IMR-90 (cell line): Measurements from ENCODE around the gene ULK2. TPM values are rescaled to one million over a fixed set of nuclear protein-coding genes. Genes with fewer than 3 reads are reported as not detected.

Source experiments
- microRNA-seq, 2 experiments: library from miRNA; stranded (forward) in 1 of 2; unstranded in 1 of 2; fragments of 10-50 nt in 1 of 2; fragments of <30 nt in 1 of 2; gene quantifications in 1 of 2; microRNA quantifications in 1 of 2; one replicate each; pipeline versions ENCODE3 to v1.1.0; 2013 to 2020; ENCODE audit not compliant: insufficient read depth in 1 of 2, insufficient read length in 1 of 2, unreplicated experiment in 1 of 2
- polyA plus RNA-seq, 3 experiments: library from polyadenylated mRNA; depleted of rRNA; stranded (reverse); fragments of >200 nt; gene quantifications; 2 replicates each; pipeline ENCODE4 v1.2.3, GENCODE V29; 2012; ENCODE audit warnings: low replicate concordance in 1 of 3
- small RNA-seq, 5 experiments: library from RNA; depleted of rRNA; stranded (forward); fragments of <200 nt; gene quantifications; one replicate each; pipeline ENCODE3, GENCODE V24; 2012
- total RNA-seq: library from RNA; depleted of rRNA; stranded (reverse); fragments of >200 nt; gene quantifications from 2 replicates; pipeline ENCODE4 v1.2.3, GENCODE V29; 2012; rRNA removed

ULK2 gene
- total and polyA plus RNA-seq, 2 of the 4 experiments (the other 2 are of a cell fraction): 8.9 to 10.8 TPM

Small RNAs within 50 kb of the gene (microRNA-seq; reads per million reads assigned to microRNA genes)
- gene AC015726.2 (ENCODE audit: insufficient read depth, insufficient read length): not detected

Small RNAs within 50 kb of the gene (small RNA-seq; reads per million reads assigned to genes)
- gene AC015726.2: 0 reads per million in 5 experiments

Other genes starting within 250 kb of the ULK2 start
- gene ALDH3A2, start 219.2 kb downstream of the ULK2 start, total RNA-seq: 6.9 and 7.9 TPM in 2 replicates
- 2.8 and 4.0 TPM in 2 replicates for gene ALDH3A2, start 219.2 kb downstream of the ULK2 start, polyA plus RNA-seq (2012; rRNA removed)
- not detected in 2 replicates for gene SLC47A2, start 151.4 kb downstream of the ULK2 start, total RNA-seq
- gene SLC47A2, start 151.4 kb downstream of the ULK2 start, polyA plus RNA-seq (2012; rRNA removed): not detected in 2 replicates
- not detected in 2 replicates for gene ALDH3A1, start 119.6 kb downstream of the ULK2 start, total RNA-seq
- gene ALDH3A1, start 119.6 kb downstream of the ULK2 start, polyA plus RNA-seq (2012; rRNA removed): not detected in 2 replicates
- gene AKAP10, start 109.9 kb upstream of the ULK2 start, total RNA-seq: 18.3 and 18.6 TPM in 2 replicates
- 11.1 and 12.7 TPM in 2 replicates for gene AKAP10, start 109.9 kb upstream of the ULK2 start, polyA plus RNA-seq (2012; rRNA removed)
- gene SPECC1, start 141.4 kb upstream of the ULK2 start, total RNA-seq: 26.2 and 35.3 TPM in 2 replicates
- 15.4 and 16.9 TPM in 2 replicates for gene SPECC1, start 141.4 kb upstream of the ULK2 start, polyA plus RNA-seq (2012; rRNA removed)